ENCODE data around the gene MAP3K12.

Gene MAP3K12

DNA sequence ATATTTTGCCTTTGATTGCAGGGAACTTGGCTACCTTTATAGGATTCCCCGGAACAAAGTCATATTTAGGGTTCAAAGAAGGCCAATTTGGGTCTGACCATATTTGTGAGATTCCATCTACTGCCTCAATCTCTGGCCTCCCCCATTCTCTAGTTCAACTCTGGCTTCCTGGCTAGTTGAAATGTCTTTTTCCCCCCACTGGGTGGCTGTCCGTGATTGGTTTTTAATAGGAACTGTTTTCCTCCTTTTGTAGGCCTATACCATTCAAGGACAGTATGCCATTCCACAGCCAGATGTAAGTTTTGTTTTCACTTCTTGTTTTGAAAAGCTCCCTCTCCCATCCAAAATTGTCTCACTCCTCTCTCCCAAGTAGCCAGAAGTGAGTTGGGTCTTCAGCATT, 33.6 kb downstream of the MAP3K12 start:
- TF ChIP-seq, protein P1, sequence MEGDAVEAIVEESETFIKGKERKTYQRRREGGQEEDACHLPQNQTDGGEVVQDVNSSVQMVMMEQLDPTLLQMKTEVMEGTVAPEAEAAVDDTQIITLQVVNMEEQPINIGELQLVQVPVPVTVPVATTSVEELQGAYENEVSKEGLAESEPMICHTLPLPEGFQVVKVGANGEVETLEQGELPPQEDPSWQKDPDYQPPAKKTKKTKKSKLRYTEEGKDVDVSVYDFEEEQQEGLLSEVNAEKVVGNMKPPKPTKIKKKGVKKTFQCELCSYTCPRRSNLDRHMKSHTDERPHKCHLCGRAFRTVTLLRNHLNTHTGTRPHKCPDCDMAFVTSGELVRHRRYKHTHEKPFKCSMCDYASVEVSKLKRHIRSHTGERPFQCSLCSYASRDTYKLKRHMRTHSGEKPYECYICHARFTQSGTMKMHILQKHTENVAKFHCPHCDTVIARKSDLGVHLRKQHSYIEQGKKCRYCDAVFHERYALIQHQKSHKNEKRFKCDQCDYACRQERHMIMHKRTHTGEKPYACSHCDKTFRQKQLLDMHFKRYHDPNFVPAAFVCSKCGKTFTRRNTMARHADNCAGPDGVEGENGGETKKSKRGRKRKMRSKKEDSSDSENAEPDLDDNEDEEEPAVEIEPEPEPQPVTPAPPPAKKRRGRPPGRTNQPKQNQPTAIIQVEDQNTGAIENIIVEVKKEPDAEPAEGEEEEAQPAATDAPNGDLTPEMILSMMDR (IDR thresholded peaks at IDR 0.05; ENCODE audit: insufficient read depth, low read length, missing control alignments) = no peak
- DNase-seq (ENCODE audit: low read depth, low spot score) = no peak
- ChIA-PET POLR2A (no interaction called here), CTCF (interaction anchor here (0.8 to 3.2 kb wide), 5 partner anchors 10 to 113 kb away, joined by 3 to 19 read pairs (median 4); no protein-coding TSS in a partner anchor)
- H3K4me3 ChIP-seq (ENCODE audit: low read depth, low read length) = no peak overlapping the region

DNA sequence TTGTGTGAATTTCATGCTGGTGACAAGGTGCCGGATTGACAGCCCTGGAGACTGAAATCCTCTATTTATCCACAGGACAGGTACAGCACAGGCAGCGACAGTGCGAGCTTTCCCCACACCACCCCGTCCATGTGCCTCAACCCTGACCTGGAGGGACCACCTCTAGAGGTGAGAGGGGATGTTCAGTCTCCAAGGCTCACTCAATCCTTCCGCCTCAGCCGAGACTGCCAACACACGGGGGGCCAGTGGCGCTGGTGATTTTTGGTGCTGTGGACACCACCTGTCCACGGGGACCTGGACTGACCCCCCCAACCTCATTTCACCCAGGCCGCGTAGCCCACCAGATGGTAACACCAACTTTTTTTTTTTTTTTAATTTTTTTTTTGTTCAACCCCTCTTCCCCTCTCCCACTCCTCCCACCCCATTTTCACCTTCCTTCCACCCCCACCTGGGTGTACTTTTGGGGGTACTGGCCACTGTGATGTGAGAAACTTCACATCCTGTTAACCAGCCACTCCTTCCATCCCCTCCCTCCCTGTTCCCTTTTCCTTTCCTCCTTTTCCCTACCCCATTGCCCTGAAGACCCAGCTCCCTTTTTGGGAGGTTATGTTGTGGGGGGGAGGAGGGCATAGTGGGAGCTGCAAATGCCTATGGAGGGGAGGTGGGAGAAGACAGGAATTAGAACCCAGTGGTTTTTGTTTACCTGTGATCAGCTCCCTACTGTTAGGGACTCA, 34.4 kb downstream of the MAP3K12 start:
- ChIA-PET CTCF (interaction anchor here (0.9 to 3.2 kb wide), 8 partner anchors 10 to 112 kb away, joined by 3 to 19 read pairs (median 5); no protein-coding TSS in a partner anchor), POLR2A (interaction anchor here (1.3 kb wide), 2 partner anchors 11 to 17 kb away, joined by 4 read pairs; no protein-coding TSS in a partner anchor)
- H3K4me3 ChIP-seq (ENCODE audit: low read depth, low read length) = no peak overlapping the region
- TF ChIP-seq, protein P1 (IDR thresholded peaks at IDR 0.05; ENCODE audit: insufficient read depth, low read length, missing control alignments) = no peak
- no peak for DNase-seq (ENCODE audit: low read depth, low spot score)

DNA sequence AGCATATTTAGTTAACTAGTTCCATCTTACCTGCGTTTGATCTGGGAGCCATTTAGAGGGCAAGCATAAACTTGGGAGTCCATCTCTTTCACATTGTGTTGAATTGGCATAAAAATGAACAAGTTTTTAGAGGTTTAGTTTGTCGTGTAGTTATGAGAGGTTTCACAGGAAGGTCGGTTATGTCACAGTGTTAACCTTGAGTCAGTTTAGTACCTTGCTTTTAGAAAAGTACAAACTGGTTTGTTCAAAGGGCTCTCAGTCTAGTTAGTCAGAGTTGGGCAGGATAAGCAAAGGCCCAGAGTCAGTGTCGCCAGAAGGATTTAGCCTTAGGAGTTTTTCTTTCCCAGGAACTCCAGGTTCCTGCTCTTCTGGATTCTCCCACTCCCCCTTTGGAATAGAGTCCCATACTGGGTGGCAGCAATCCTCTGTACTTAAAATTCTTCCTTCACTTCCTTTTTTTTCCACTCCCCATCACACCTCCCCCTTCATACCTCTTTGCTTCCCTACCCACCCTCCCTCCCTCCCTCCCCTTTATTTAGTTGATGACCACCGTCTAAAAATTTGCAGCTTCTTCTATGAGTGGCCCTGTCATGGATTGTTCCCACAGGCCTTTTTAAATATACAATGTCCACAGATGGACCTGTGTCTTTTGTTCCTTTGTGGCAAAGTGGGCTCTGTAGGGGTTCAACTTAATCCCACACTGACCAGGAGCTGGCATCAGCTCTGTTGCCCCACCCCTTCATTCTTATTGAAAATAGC, 35.3 kb downstream of the MAP3K12 start:
- DNase-seq (ENCODE audit: low read depth, low spot score) = no peak
- H3K4me3 ChIP-seq (ENCODE audit: low read depth, low read length) = no peak overlapping the region
- ChIA-PET POLR2A (interaction anchor here (1.3 kb wide), 2 partner anchors 10 to 18 kb away, joined by 4 read pairs; no protein-coding TSS in a partner anchor), CTCF (interaction anchor here (0.7 to 3.2 kb wide), 6 partner anchors 9 to 111 kb away, joined by 3 to 19 read pairs (median 5); no protein-coding TSS in a partner anchor)
- TF ChIP-seq, protein P1 (IDR thresholded peaks at IDR 0.05; ENCODE audit: insufficient read depth, low read length, missing control alignments) = no peak

DNA sequence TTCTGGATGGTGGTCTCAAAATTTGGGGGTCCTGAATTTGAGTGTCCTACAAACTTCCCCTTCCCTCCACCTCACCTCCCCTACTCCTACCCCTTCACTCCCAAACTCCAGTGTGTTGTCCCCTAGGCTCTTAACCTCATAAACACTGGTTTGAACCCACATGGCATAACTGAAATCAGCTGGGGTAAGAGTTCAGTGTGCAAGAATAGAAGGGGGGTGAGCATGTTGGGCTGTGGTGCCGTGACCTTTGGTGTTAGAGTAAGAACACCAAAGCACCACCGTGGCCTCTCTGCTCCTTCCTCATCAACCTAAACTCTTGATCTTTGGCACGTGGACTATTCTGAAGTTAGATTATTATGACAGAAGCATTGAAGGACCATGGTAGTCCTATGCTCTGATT, 36.3 kb downstream of the MAP3K12 start:
- no peak for DNase-seq (ENCODE audit: low read depth, low spot score)
- ChIA-PET CTCF (interaction anchor here (1.2 to 1.5 kb wide), 2 partner anchors 12 to 14 kb away, joined by 3 to 4 read pairs; no protein-coding TSS in a partner anchor), POLR2A (no interaction called here)
- H3K4me3 ChIP-seq (ENCODE audit: low read depth, low read length) = no peak overlapping the region
- TF ChIP-seq, protein P1 (IDR thresholded peaks at IDR 0.05; ENCODE audit: insufficient read depth, low read length, missing control alignments) = no peak

DNA sequence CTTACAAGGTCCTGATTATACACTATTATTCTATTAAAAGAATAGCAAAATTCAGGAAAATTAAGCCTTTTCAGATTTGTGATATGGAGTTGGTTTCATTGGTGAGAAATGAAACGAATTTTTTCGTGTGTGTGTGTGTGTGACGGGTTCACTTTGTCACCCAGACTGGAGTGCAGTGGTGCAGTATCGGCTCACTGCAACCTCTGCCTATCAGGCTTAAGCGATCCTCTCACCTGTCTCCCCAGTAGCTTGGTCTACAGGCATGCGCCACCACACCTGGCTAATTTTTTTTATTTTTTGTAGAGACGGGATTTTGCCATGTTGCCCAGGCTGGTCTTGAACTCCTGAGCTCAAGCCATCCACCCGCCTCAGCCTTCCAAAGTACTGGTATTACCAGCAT, 37.7 kb downstream of the MAP3K12 start:
- TF ChIP-seq, protein P1 (IDR thresholded peaks at IDR 0.05; ENCODE audit: insufficient read depth, low read length, missing control alignments) = no peak
- POLR2A ChIA-PET = interaction anchor here (0.7 kb wide), 1 partner anchor 14 kb away, joined by 4 read pairs; no protein-coding TSS in a partner anchor
- H3K4me3 ChIP-seq (ENCODE audit: low read depth, low read length) = no peak overlapping the region
- CTCF ChIA-PET = interaction anchor here (1.3 kb wide), 1 partner anchor 34 kb away, joined by 3 read pairs; no protein-coding TSS in a partner anchor
- no peak for DNase-seq (ENCODE audit: low read depth, low spot score)

DNA sequence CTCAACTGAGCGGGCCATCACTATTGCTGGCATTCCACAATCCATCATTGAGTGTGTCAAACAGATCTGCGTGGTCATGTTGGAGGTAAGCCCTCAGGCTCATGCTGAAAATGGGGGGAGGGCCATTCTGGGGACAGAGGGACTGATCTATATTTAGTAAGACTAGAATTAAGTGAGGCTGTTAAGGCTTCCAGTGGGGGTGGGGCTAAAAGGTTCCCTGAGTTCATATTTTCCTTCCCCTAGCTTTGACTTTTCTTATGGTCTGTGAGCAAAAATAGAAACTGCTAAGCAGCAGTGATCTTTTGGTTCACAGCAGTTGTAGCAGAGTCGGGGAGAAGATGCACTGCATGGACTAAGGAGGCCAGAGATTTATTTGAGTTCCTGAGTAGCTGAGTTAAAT, 38.2 kb downstream of the MAP3K12 start:
- TF ChIP-seq, protein P1 (IDR thresholded peaks at IDR 0.05; ENCODE audit: insufficient read depth, low read length, missing control alignments) = no peak
- H3K4me3 ChIP-seq (ENCODE audit: low read depth, low read length) = no peak overlapping the region
- ChIA-PET CTCF (interaction anchor here (1.6 kb wide), 1 partner anchor 10 kb away, joined by 4 read pairs; no protein-coding TSS in a partner anchor), POLR2A (no interaction called here)
- no peak for DNase-seq (ENCODE audit: low read depth, low spot score)

All from AG04449 (cell line).